Measurements from ENCODE around the gene ACYP2.

ACYP2 gene

DNA sequence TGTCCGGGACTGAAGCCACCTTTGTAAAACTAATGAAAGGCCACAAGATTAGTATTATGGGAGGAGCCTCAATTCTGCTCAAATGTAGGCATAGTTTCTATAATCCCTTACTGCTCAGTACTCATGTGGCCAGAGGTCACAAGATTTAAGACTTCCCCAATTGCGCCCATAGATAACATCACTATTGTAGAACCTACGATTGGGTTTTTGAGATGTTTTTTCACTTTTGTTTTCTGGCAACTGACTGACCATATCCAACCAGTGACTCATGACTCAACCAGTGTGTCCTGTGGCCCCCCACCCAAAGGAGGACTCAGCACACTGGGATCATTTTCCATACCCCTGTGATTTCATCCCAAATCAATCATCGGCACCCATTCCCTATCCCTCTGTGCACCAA is 155.8 kb downstream of the ACYP2 start:
- DNase-seq (ENCODE audit: extremely low spot score): no peak
- POLR2A ChIA-PET: no interaction called here
- CTCF ChIA-PET: no interaction called here
- no peak for TF ChIP-seq L3MBTL2 (conservative IDR thresholded peaks at IDR 0.05)
- no peak for TF ChIP-seq FOXA1 (IDR thresholded peaks at IDR 0.05)
- TF ChIP-seq NFRKB (IDR thresholded peaks at IDR 0.05): no peak
- no peak for TF ChIP-seq PKNOX1 (IDR thresholded peaks at IDR 0.05)
- no peak for TF ChIP-seq CTBP1 (IDR thresholded peaks at IDR 0.05; ENCODE audit: borderline replicate concordance)
- no peak for TF ChIP-seq SUZ12 (IDR thresholded peaks at IDR 0.05)
- no peak for TF ChIP-seq HDGF (IDR thresholded peaks at IDR 0.05; ENCODE audit: borderline replicate concordance)
- TF ChIP-seq ELF4 (IDR thresholded peaks at IDR 0.05): no peak
- TF ChIP-seq SP1 (IDR thresholded peaks at IDR 0.05): no peak
- no peak for TF ChIP-seq BHLHE40 (IDR thresholded peaks at IDR 0.05; ENCODE audit: borderline replicate concordance)
- no peak for TF ChIP-seq ZNF384 (IDR thresholded peaks at IDR 0.05)
- TF ChIP-seq ARNT (IDR thresholded peaks at IDR 0.05): no peak
- no peak for TF ChIP-seq FOXK2 (IDR thresholded peaks at IDR 0.05)
- TF ChIP-seq FOXM1 (IDR thresholded peaks at IDR 0.05; ENCODE audit: borderline replicate concordance): no peak
- TF ChIP-seq LEF1 (IDR thresholded peaks at IDR 0.05; ENCODE audit: borderline replicate concordance): no peak
- no peak for TF ChIP-seq TARDBP (IDR thresholded peaks at IDR 0.05)

GRCh38 chr2:54271843-54272627 is 156.6 kb downstream of the ACYP2 start:
- CTCF ChIA-PET: no interaction called here
- DNase-seq (ENCODE audit: extremely low spot score): no peak
- TF ChIP-seq LEF1 (IDR thresholded peaks at IDR 0.05; ENCODE audit: borderline replicate concordance) (no peak), FOXM1 (IDR thresholded peaks at IDR 0.05; ENCODE audit: borderline replicate concordance) (no peak), SUZ12 (IDR thresholded peaks at IDR 0.05) (no peak), TARDBP (IDR thresholded peaks at IDR 0.05) (no peak), ARNT (IDR thresholded peaks at IDR 0.05) (no peak), SP1 (IDR thresholded peaks at IDR 0.05) (no peak), PKNOX1 (IDR thresholded peaks at IDR 0.05) (no peak), HDGF (IDR thresholded peaks at IDR 0.05; ENCODE audit: borderline replicate concordance) (no peak), L3MBTL2 (conservative IDR thresholded peaks at IDR 0.05) (no peak), CTBP1 (IDR thresholded peaks at IDR 0.05; ENCODE audit: borderline replicate concordance) (no peak), FOXK2 (IDR thresholded peaks at IDR 0.05) (no peak), ZNF384 (IDR thresholded peaks at IDR 0.05) (no peak), NFRKB (IDR thresholded peaks at IDR 0.05) (no peak), BHLHE40 (IDR thresholded peaks at IDR 0.05; ENCODE audit: borderline replicate concordance) (no peak), ELF4 (IDR thresholded peaks at IDR 0.05) (no peak), FOXA1 (IDR thresholded peaks at IDR 0.05) (no peak)
- POLR2A ChIA-PET: no interaction called here

DNA sequence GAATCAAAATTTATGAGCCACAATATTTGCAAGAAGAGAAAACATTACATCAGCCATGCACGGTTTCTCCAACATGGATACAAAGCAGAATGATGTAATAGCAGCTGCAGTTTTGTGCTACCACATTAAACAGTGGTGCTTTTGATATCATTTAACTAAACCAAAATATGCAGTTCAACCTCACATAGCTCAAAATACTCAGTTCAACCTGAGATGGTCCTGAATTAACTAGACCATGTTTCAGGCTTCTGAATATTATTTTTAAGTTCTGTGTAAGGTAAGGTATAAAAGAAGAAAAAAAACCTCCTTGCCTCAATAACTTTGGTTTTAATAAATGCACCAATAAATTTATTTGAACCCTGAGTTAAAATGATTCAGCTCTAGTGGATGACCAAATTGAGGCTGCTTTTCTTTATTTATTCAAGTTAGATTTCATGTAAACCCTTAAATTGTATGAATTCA is 159.4 kb downstream of the ACYP2 start:
- no peak for DNase-seq (ENCODE audit: extremely low spot score)
- ChIA-PET CTCF (no interaction called here), POLR2A (no interaction called here)
- no peak for TF ChIP-seq ARNT (IDR thresholded peaks at IDR 0.05)
- TF ChIP-seq PKNOX1 (IDR thresholded peaks at IDR 0.05): no peak
- no peak for TF ChIP-seq SUZ12 (IDR thresholded peaks at IDR 0.05)
- TF ChIP-seq NFRKB (IDR thresholded peaks at IDR 0.05): no peak
- no peak for TF ChIP-seq SP1 (IDR thresholded peaks at IDR 0.05)
- no peak for TF ChIP-seq HDGF (IDR thresholded peaks at IDR 0.05; ENCODE audit: borderline replicate concordance)
- TF ChIP-seq FOXK2 (IDR thresholded peaks at IDR 0.05): no peak
- no peak for TF ChIP-seq CTBP1 (IDR thresholded peaks at IDR 0.05; ENCODE audit: borderline replicate concordance)
- no peak for TF ChIP-seq L3MBTL2 (conservative IDR thresholded peaks at IDR 0.05)
- TF ChIP-seq LEF1 (IDR thresholded peaks at IDR 0.05; ENCODE audit: borderline replicate concordance): no peak
- no peak; the same call in 1 of the 2 replicates for TF ChIP-seq ZNF384 (IDR thresholded peaks at IDR 0.05)
- TF ChIP-seq FOXM1 (IDR thresholded peaks at IDR 0.05; ENCODE audit: borderline replicate concordance): no peak
- TF ChIP-seq TARDBP (IDR thresholded peaks at IDR 0.05): no peak
- no peak for TF ChIP-seq BHLHE40 (IDR thresholded peaks at IDR 0.05; ENCODE audit: borderline replicate concordance)
- no peak for TF ChIP-seq ELF4 (IDR thresholded peaks at IDR 0.05)
- no peak for TF ChIP-seq FOXA1 (IDR thresholded peaks at IDR 0.05)

- TF ChIP-seq SUZ12 (IDR thresholded peaks at IDR 0.05): no peak
- TF ChIP-seq SP1 (IDR thresholded peaks at IDR 0.05): no peak
- no peak for TF ChIP-seq FOXM1 (IDR thresholded peaks at IDR 0.05; ENCODE audit: borderline replicate concordance)
- TF ChIP-seq LEF1 (IDR thresholded peaks at IDR 0.05; ENCODE audit: borderline replicate concordance): no peak
- TF ChIP-seq FOXA1 (IDR thresholded peaks at IDR 0.05): no peak
- no peak for TF ChIP-seq CTBP1 (IDR thresholded peaks at IDR 0.05; ENCODE audit: borderline replicate concordance)
- no peak for TF ChIP-seq PKNOX1 (IDR thresholded peaks at IDR 0.05)
- no peak for TF ChIP-seq ELF4 (IDR thresholded peaks at IDR 0.05)
- no peak for TF ChIP-seq NFRKB (IDR thresholded peaks at IDR 0.05)
- no peak for TF ChIP-seq TARDBP (IDR thresholded peaks at IDR 0.05)
- no peak for TF ChIP-seq BHLHE40 (IDR thresholded peaks at IDR 0.05; ENCODE audit: borderline replicate concordance)
- no peak for TF ChIP-seq L3MBTL2 (conservative IDR thresholded peaks at IDR 0.05)
- no peak for TF ChIP-seq HDGF (IDR thresholded peaks at IDR 0.05; ENCODE audit: borderline replicate concordance)
- no peak for TF ChIP-seq ARNT (IDR thresholded peaks at IDR 0.05)
- ChIA-PET CTCF (no interaction called here), POLR2A (no interaction called here)
- no peak for DNase-seq (ENCODE audit: extremely low spot score)
Measured at GRCh38 chr2:54275541-54275940, 160.1 kb downstream of the ACYP2 start.

DNA sequence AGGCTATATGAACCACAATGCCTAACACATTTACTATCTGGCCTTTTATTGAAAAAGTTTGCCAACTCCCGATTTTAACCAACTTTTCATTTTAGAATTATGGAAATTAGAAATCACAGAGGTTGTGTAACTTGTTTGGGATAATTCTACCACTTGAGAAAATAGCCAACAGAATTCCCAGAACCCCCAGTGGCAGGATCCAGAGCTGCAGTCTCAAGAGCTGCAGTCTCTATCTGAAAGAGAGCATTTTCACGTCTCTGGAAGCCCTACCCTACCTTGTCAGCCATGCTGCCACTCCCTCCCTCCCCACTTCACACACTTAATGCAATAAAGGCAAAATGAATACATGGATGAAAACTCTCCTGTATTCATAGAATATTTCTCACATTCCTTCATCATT is 164.0 kb downstream of the ACYP2 start:
- peak; percentile 35 for DNase-seq (ENCODE audit: extremely low spot score)
- CTCF ChIA-PET: no interaction called here
- no peak for TF ChIP-seq ELF4 (IDR thresholded peaks at IDR 0.05)
- TF ChIP-seq HDGF (IDR thresholded peaks at IDR 0.05; ENCODE audit: borderline replicate concordance): no peak
- TF ChIP-seq FOXK2 (IDR thresholded peaks at IDR 0.05): no peak
- no peak for TF ChIP-seq PKNOX1 (IDR thresholded peaks at IDR 0.05)
- TF ChIP-seq TARDBP (IDR thresholded peaks at IDR 0.05): no peak
- TF ChIP-seq SP1 (IDR thresholded peaks at IDR 0.05): no peak
- TF ChIP-seq LEF1 (IDR thresholded peaks at IDR 0.05; ENCODE audit: borderline replicate concordance): no peak
- TF ChIP-seq L3MBTL2 (conservative IDR thresholded peaks at IDR 0.05): no peak
- TF ChIP-seq SUZ12 (IDR thresholded peaks at IDR 0.05): no peak
- no peak for TF ChIP-seq BHLHE40 (IDR thresholded peaks at IDR 0.05; ENCODE audit: borderline replicate concordance)
- no peak for TF ChIP-seq NFRKB (IDR thresholded peaks at IDR 0.05)
- no peak for TF ChIP-seq ARNT (IDR thresholded peaks at IDR 0.05)
- no peak for TF ChIP-seq FOXA1 (IDR thresholded peaks at IDR 0.05)
- TF ChIP-seq CTBP1 (IDR thresholded peaks at IDR 0.05; ENCODE audit: borderline replicate concordance): no peak
- TF ChIP-seq FOXM1 (IDR thresholded peaks at IDR 0.05; ENCODE audit: borderline replicate concordance): no peak
- no peak for TF ChIP-seq ZNF384 (IDR thresholded peaks at IDR 0.05)
- POLR2A ChIA-PET: no interaction called here
